ENCODE results near the gene USP2.

The USP2 gene

GRCh38 chr11:119377112-119377901 lies 4.2 kb downstream of the USP2 start:
- no peak for DNase-seq (ENCODE audit: extremely low read depth in 1 of 2, low read depth in 1 of 2)

GRCh38 chr11:119376197-119376847 lies 5.2 kb downstream of the USP2 start:
- no peak for DNase-seq (ENCODE audit: extremely low read depth in 1 of 2, low read depth in 1 of 2)

- no peak for DNase-seq (ENCODE audit: extremely low read depth in 1 of 2, low read depth in 1 of 2)
Measured at GRCh38 chr11:119375337-119376196, 5.9 kb downstream of the USP2 start.

- no peak for DNase-seq (ENCODE audit: extremely low read depth in 1 of 2, low read depth in 1 of 2)
Measured at GRCh38 chr11:119374632-119375336, 6.7 kb downstream of the USP2 start.

- DNase-seq (ENCODE audit: extremely low read depth in 1 of 2, low read depth in 1 of 2) = no peak
Measured at GRCh38 chr11:119373921-119374631, 7.4 kb downstream of the USP2 start.

- no peak for DNase-seq (ENCODE audit: extremely low read depth in 1 of 2, low read depth in 1 of 2)
Measured at GRCh38 chr11:119373059-119373920, 8.2 kb downstream of the USP2 start.

- DNase-seq (ENCODE audit: extremely low read depth in 1 of 2, low read depth in 1 of 2) = no peak
Measured at GRCh38 chr11:119372260-119373058, 9.0 kb downstream of the USP2 start.

GRCh38 chr11:119371778-119372182 lies 9.7 kb downstream of the USP2 start:
- no peak for DNase-seq (ENCODE audit: extremely low read depth in 1 of 2, low read depth in 1 of 2)

GRCh38 chr11:119371067-119371601 lies 10.4 kb downstream of the USP2 start:
- no peak for DNase-seq (ENCODE audit: extremely low read depth in 1 of 2, low read depth in 1 of 2)

- DNase-seq (ENCODE audit: extremely low read depth in 1 of 2, low read depth in 1 of 2) = no peak
Measured at GRCh38 chr11:119370486-119371046, 10.9 kb downstream of the USP2 start.

- no peak for DNase-seq (ENCODE audit: extremely low read depth in 1 of 2, low read depth in 1 of 2)
Measured at GRCh38 chr11:119369132-119369925, 12.2 kb downstream of the USP2 start.

GRCh38 chr11:119368121-119369034 lies 13.1 kb downstream of the USP2 start:
- no peak for DNase-seq (ENCODE audit: extremely low read depth in 1 of 2, low read depth in 1 of 2)

GRCh38 chr11:119367661-119368120 lies 13.8 kb downstream of the USP2 start:
- no peak for DNase-seq (ENCODE audit: extremely low read depth in 1 of 2, low read depth in 1 of 2)

GRCh38 chr11:119366690-119367620 lies 14.5 kb downstream of the USP2 start:
- no peak for DNase-seq (ENCODE audit: extremely low read depth in 1 of 2, low read depth in 1 of 2)

- DNase-seq (ENCODE audit: extremely low read depth in 1 of 2, low read depth in 1 of 2) = no peak
Measured at GRCh38 chr11:119365071-119365591, 16.4 kb downstream of the USP2 start.
